Measurements from ENCODE around the gene CNGA2.

DNA sequence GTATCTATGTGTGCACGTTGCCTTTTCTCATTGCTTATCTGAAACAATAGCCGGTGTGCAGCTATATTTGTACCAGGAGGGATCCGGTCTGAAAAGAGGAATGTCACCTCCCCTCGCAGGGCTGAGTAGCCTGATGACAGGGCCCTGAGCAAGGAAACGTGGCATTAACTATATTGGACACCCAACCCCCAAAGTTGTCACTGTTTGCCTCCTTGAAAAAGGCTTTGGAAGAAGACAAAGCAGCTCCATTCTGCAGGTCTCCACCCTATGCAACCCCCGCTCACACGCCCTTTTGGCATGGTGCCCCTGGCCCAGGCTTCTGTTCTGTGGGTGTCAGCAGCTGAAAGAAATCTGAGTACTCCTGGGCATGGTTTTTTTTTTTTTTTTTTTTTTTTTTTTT lies 31.1 kb upstream of the CNGA2 start:
- TF ChIP-seq POLR2A (IDR thresholded peaks at IDR 0.05; ENCODE audit: low read length) (no peak), GATA1 (IDR thresholded peaks at IDR 0.05; ENCODE audit: low read depth, low read length) (no peak)

Measured in erythroblast (primary cell).